Astrocyte (in vitro differentiated cells and primary cell): ENCODE measurements around the gene TAP1.

Source experiments
- EZH2 ChIP-seq: IDR thresholded peaks from 2 replicates; pipeline ENCODE4 v1.6.1; 2012; ENCODE audit warnings: mild to moderate bottlenecking, low read length, inconsistent platforms; ENCODE audit not compliant: insufficient read depth
- TF ChIP-seq, protein P1 (sequence below): IDR thresholded peaks from 2 replicates; pipeline ENCODE4 v1.5.1; 2011; ENCODE audit warnings: low read depth, mild to moderate bottlenecking, inconsistent platforms, low read length, moderate library complexity; ENCODE audit not compliant: insufficient read depth

DNA sequence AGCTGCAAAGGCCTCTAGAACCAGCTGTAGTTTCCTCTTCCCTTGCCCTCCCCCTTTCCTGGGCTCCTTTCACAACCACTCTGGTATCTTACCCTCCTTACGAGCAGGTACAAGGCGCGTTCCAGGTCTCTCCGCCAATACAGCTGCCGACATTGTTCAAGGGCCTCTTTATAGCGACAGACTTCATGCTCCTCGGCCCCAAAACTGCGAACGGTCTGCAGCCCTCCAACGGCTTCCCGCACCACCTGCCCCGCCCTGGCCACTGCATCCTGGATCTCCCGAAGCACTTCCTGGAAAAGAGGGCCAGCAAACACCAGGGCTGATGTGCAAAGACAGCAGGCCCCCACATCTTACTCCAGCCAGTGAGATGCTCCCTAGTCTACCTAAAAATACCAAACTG is 21.0 kb downstream of the TAP1 start:
- TF ChIP-seq, protein P1, sequence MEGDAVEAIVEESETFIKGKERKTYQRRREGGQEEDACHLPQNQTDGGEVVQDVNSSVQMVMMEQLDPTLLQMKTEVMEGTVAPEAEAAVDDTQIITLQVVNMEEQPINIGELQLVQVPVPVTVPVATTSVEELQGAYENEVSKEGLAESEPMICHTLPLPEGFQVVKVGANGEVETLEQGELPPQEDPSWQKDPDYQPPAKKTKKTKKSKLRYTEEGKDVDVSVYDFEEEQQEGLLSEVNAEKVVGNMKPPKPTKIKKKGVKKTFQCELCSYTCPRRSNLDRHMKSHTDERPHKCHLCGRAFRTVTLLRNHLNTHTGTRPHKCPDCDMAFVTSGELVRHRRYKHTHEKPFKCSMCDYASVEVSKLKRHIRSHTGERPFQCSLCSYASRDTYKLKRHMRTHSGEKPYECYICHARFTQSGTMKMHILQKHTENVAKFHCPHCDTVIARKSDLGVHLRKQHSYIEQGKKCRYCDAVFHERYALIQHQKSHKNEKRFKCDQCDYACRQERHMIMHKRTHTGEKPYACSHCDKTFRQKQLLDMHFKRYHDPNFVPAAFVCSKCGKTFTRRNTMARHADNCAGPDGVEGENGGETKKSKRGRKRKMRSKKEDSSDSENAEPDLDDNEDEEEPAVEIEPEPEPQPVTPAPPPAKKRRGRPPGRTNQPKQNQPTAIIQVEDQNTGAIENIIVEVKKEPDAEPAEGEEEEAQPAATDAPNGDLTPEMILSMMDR, result no peak
- no peak for TF ChIP-seq EZH2
